Measurements from ENCODE around the gene BAZ1B.
A peak's percentile ranks its signal among the peaks of the same experiment; 100 is the strongest.
"Not testable (repeated sequence)": the region's sequence is repeated elsewhere in the genome, so short reads cannot be mapped to it uniquely, and the experiment has no call there.

The BAZ1B gene

GRCh38 chr7:73426016-73426415 lies 96.1 kb downstream of the BAZ1B start:
- DNase-seq (ENCODE audit: low read depth), result no peak

GRCh38 chr7:73425356-73425983 lies 96.6 kb downstream of the BAZ1B start:
- no peak for DNase-seq (ENCODE audit: low read depth)

- no peak for DNase-seq (ENCODE audit: low read depth)
Measured at GRCh38 chr7:73424489-73424885, 97.6 kb downstream of the BAZ1B start.

GRCh38 chr7:73423519-73424488 lies 98.3 kb downstream of the BAZ1B start:
- DNase-seq (ENCODE audit: low read depth), result no peak

- not testable (repeated sequence) for DNase-seq (ENCODE audit: low read depth)
Measured at GRCh38 chr7:73420610-73421009, 101.5 kb downstream of the BAZ1B start.

- DNase-seq (ENCODE audit: low read depth), result not testable (repeated sequence)
Measured at GRCh38 chr7:73420016-73420415, 102.1 kb downstream of the BAZ1B start.

GRCh38 chr7:73418113-73418703 lies 103.9 kb downstream of the BAZ1B start:
- no peak for DNase-seq (ENCODE audit: low read depth)

GRCh38 chr7:73410541-73411131 lies 111.5 kb downstream of the BAZ1B start:
- not testable (repeated sequence) for DNase-seq (ENCODE audit: low read depth)

GRCh38 chr7:73404860-73405259 lies 117.2 kb downstream of the BAZ1B start:
- not testable (repeated sequence) for DNase-seq (ENCODE audit: low read depth)

- DNase-seq (ENCODE audit: low read depth), result peak; percentile 44
Measured at GRCh38 chr7:73399185-73400050, 122.7 kb downstream of the BAZ1B start.

GRCh38 chr7:73397521-73398281 lies 124.4 kb downstream of the BAZ1B start:
- no peak for DNase-seq (ENCODE audit: low read depth)

- no peak for DNase-seq (ENCODE audit: low read depth)
Measured at GRCh38 chr7:73395538-73396503, 126.3 kb downstream of the BAZ1B start.

- no peak for DNase-seq (ENCODE audit: low read depth)
Measured at GRCh38 chr7:73394422-73394821, 127.7 kb downstream of the BAZ1B start.

- DNase-seq (ENCODE audit: low read depth), result no peak
Measured at GRCh38 chr7:73391396-73391795, 130.7 kb downstream of the BAZ1B start.

All from activated gamma-delta T cell treated with anti-CD3 and anti-CD28 coated beads, Interleukin-2, amount 50 U/mL, for 16 hours (primary cell).